Left lung (tissue), 10 donors: Measurements from ENCODE around the gene FCHSD2. TPM values are rescaled to one million over a fixed set of nuclear protein-coding genes. Genes with fewer than 3 reads are reported as not detected.
A peak's percentile ranks its signal among the peaks of the same experiment; 100 is the strongest.

Source experiments
- ATAC-seq: fragments of 200-7000 bp; cut with Tn5 transposase; one replicate; pipeline ENCODE4 v1.9.1; 2020; ENCODE audit warnings: moderate library complexity
- DNase-seq, 4 donors: peaks; one replicate each; pipeline ENCODE4 v3.0.0-alpha.2; 2013 to 2020
- H3K27ac ChIP-seq, 2 donors: fragments of 200-600 bp; sonication (generic) in 1 of 2; one replicate each; pipeline versions ENCODE4 v1.5.0 to v1.8.0; 2020 to 2021
- H3K27me3 ChIP-seq, 2 donors: fragments of 200-600 bp; sonication (generic) in 1 of 2; one replicate each; pipeline versions ENCODE4 v1.5.0 to v1.8.0; 2020 to 2021
- H3K36me3 ChIP-seq, 2 donors: fragments of 200-600 bp; sonication (generic) in 1 of 2; one replicate each; pipeline versions ENCODE4 v1.5.0 to v1.8.0; 2020 to 2021
- H3K4me1 ChIP-seq, 2 donors: fragments of 200-600 bp; one replicate each; pipeline ENCODE4 v1.8.0; 2021
- H3K4me3 ChIP-seq, 2 donors: fragments of 200-600 bp; sonication (generic) in 1 of 2; one replicate each; pipeline versions ENCODE4 v1.5.0 to v1.8.0; 2020 to 2021; ENCODE audit warnings: mild to moderate bottlenecking in 1 of 2
- H3K9me3 ChIP-seq, 2 donors: fragments of 200-600 bp; sonication (generic) in 1 of 2; one replicate each; pipeline versions ENCODE4 v1.5.0 to v1.8.0; 2020 to 2021
- intact Hi-C, 2 donors: fragments of 100-400 bp; cut with DNase I; formaldehyde crosslinking; loops; one replicate each; pipeline versions ENCODE4 v1.11.2 to v1.14.2; 2022
- polyA plus RNA-seq, 6 donors: library from polyadenylated mRNA; unstranded; fragments of 120-200 nt; gene quantifications; one replicate each; pipeline ENCODE4 v1.2.1, GENCODE V29; 2013; ENCODE audit not compliant: insufficient read length in 6 of 6
- total RNA-seq, 2 donors: library from RNA; stranded (reverse); fragmentation: NEBNext Ultra II Directional; extraction: Animal tissue kit (Norgen Biotek cat#: 25700); gene quantifications; one replicate each; pipeline ENCODE4 v1.2.1, GENCODE V29; 2021
- TF ChIP-seq, protein P1 (sequence below), 2 donors: fragments of 200-600 bp; sonication (generic) in 1 of 2; IDR thresholded peaks; one replicate each; pipeline versions ENCODE4 v1.5.0 to v1.8.0; 2021; ENCODE audit warnings: antibody characterized with exemption in 2 of 2
- donor health status: DM: no; HTN: yes; CAD: no.
- donor health status: DM: no; HTN: no; CAD: no.

FCHSD2 gene
- total and polyA plus RNA-seq, 8 donors, result 46.2 to 58.2 (median 48.5) TPM

DNA sequence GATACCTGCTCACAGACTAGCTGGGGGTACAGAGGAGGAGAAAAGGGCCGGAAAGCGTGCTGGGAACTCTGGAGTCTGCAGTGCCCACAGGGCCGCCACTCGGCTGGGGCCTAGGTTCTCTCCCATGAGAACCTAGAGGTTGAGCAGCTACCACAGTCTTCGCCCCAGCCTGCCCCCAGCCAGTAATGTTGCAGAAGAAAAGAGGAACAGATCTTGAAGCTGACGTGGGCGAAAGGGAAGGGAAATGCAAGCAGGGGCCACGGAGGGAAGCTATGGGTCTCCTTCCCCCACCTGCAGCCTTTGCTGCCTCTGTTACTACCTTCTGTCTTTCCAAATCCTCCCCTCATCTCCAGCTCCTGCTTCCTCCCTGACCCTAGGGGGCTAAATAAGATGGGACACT, 47.2 kb upstream of the FCHSD2 start:
- TF ChIP-seq, protein P1, sequence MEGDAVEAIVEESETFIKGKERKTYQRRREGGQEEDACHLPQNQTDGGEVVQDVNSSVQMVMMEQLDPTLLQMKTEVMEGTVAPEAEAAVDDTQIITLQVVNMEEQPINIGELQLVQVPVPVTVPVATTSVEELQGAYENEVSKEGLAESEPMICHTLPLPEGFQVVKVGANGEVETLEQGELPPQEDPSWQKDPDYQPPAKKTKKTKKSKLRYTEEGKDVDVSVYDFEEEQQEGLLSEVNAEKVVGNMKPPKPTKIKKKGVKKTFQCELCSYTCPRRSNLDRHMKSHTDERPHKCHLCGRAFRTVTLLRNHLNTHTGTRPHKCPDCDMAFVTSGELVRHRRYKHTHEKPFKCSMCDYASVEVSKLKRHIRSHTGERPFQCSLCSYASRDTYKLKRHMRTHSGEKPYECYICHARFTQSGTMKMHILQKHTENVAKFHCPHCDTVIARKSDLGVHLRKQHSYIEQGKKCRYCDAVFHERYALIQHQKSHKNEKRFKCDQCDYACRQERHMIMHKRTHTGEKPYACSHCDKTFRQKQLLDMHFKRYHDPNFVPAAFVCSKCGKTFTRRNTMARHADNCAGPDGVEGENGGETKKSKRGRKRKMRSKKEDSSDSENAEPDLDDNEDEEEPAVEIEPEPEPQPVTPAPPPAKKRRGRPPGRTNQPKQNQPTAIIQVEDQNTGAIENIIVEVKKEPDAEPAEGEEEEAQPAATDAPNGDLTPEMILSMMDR (IDR thresholded peaks at IDR 0.05), result no peak
- no peaks in the 10 kb centered on the region for H3K36me3 ChIP-seq
- peak overlapping the region in 1 of 2 donors; percentile 71 for H3K27ac ChIP-seq
- H3K27me3 ChIP-seq, result no peaks in the 10 kb centered on the region
- H3K4me3 ChIP-seq, result no peak overlapping the region
- ATAC-seq, result peak; percentile 17
- peaks cover 0 to 74% of the 10 kb centered on the region in 2 donors for H3K4me1 ChIP-seq
- peak in 2 of 4 donors; percentile 79 to 88 for DNase-seq
- intact Hi-C loops, result loop anchor here in 1 of 2 donors (5.0 kb wide), 1 partner anchor 48 kb away; no protein-coding TSS in a partner anchor
- H3K9me3 ChIP-seq, result no peaks in the 10 kb centered on the region

GRCh38 chr11:73188301-73188700, 46.2 kb upstream of the FCHSD2 start:
- H3K27ac ChIP-seq, result no peak overlapping the region
- peak in 1 of 4 donors; percentile 26 for DNase-seq
- peaks cover 0 to 74% of the 10 kb centered on the region in 2 donors for H3K4me1 ChIP-seq
- no peaks in the 10 kb centered on the region for H3K9me3 ChIP-seq
- no peaks in the 10 kb centered on the region for H3K36me3 ChIP-seq
- TF ChIP-seq, protein P1 (IDR thresholded peaks at IDR 0.05), result no peak
- H3K4me3 ChIP-seq, result no peak overlapping the region
- no peaks in the 10 kb centered on the region for H3K27me3 ChIP-seq
- intact Hi-C loops, result loop anchor here in 1 of 2 donors (5.0 kb wide), 1 partner anchor 49 kb away; no protein-coding TSS in a partner anchor
- ATAC-seq, result no peak

GRCh38 chr11:73187854-73188253, 45.7 kb upstream of the FCHSD2 start:
- intact Hi-C loops, result loop anchor here in 1 of 2 donors (5.0 kb wide), 1 partner anchor 49 kb away; no protein-coding TSS in a partner anchor
- DNase-seq (peak in 1 of 4 donors; percentile 10), ATAC-seq (no peak)
- H3K36me3 ChIP-seq, result no peaks in the 10 kb centered on the region
- H3K27me3 ChIP-seq, result no peaks in the 10 kb centered on the region
- no peak overlapping the region for H3K27ac ChIP-seq
- H3K4me1 ChIP-seq, result peaks cover 0 to 73% of the 10 kb centered on the region in 2 donors
- TF ChIP-seq, protein P1 (IDR thresholded peaks at IDR 0.05), result no peak
- no peaks in the 10 kb centered on the region for H3K9me3 ChIP-seq
- H3K4me3 ChIP-seq, result no peak overlapping the region

- DNase-seq (no peak), ATAC-seq (no peak)
- no peaks in the 10 kb centered on the region for H3K27me3 ChIP-seq
- no peaks in the 10 kb centered on the region for H3K9me3 ChIP-seq
- intact Hi-C loops, result loop anchor here in 1 of 2 donors (5.0 kb wide), 1 partner anchor 50 kb away; no protein-coding TSS in a partner anchor
- H3K36me3 ChIP-seq, result no peaks in the 10 kb centered on the region
- TF ChIP-seq, protein P1 (IDR thresholded peaks at IDR 0.05), result no peak
- no peak overlapping the region for H3K4me3 ChIP-seq
- H3K27ac ChIP-seq, result no peak overlapping the region
- peaks cover 0 to 64% of the 10 kb centered on the region in 2 donors for H3K4me1 ChIP-seq
Measured at GRCh38 chr11:73186886-73187285, 44.8 kb upstream of the FCHSD2 start.

GRCh38 chr11:73186294-73186850, 44.3 kb upstream of the FCHSD2 start:
- Histone ChIP-seq H3K9me3 (no peaks in the 10 kb centered on the region), H3K27me3 (no peaks in the 10 kb centered on the region), H3K36me3 (no peaks in the 10 kb centered on the region), H3K4me1 (peaks cover 0 to 60% of the 10 kb centered on the region in 2 donors), H3K27ac (peak overlapping the region in 1 of 2 donors; percentile 30), H3K4me3 (no peak overlapping the region)
- TF ChIP-seq, protein P1 (IDR thresholded peaks at IDR 0.05), result no peak
- ATAC-seq, result peak; percentile 51
- intact Hi-C loops, result loop anchor here in 1 of 2 donors (5.0 kb wide), 1 partner anchor 51 kb away; no protein-coding TSS in a partner anchor
- no peak for DNase-seq
